LoVo (cell line): ENCODE results near the gene NTN1.
"Not testable (repeated sequence)": the region's sequence is repeated elsewhere in the genome, so short reads cannot be mapped to it uniquely, and the experiment has no call there.

ENCODE experiments used
- DNase-seq: peaks from one replicate; pipeline ENCODE4 v3.0.0-alpha.2; 2016; ENCODE audit warnings: low spot score

Gene NTN1

DNA sequence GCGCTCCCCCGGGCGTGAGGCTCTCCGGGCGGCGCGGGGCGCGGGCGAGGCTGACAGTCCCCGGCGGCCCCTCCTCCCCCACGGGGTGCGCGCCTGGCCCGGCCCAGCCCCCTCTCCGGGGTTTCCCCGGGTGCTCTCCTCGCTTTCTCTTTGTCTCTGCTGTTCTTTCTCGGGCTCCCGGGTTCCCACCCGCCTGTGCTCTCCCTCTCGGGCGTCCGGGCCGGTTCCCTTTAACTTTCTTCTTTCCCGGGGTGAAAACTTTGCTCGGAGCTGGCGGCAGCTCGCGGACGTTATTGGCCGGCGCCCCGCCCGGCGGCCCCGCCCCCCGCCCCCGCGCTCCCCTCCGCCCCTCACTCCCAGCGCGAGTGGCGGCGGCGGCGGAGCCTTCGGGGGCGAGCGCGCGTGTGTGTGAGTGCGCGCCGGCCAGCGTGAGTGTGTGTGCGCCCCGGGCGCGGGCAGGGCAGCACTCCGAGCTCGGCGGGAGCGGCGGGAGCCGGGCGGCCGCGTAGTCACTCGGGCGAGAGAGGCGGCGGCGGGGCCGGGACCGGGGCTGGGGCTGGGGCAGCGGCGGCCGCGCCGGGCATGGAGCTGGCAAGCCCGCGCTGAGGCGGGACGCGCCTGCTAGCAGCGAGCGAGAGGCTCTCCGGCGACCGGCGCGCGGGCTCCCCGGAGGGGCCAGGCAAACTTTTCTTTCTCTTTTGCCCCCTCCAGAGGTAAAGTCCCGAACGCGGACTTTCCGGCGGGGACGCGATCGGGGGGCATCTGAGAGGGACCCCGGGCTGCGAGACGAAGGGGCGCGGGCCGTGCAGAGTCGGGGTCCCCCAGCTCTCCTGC lies at the start of gene NTN1:
TSS of gene NTN1 (plus strand) at position 353 of the 834 bp plus-strand sequence. CDS start 864 bp downstream, outside the sequence.
- peak; percentile 44 for DNase-seq

GRCh38 chr17:8975091-8975725 lies 46.1 kb upstream of the NTN1 start:
- no peak for DNase-seq

DNA sequence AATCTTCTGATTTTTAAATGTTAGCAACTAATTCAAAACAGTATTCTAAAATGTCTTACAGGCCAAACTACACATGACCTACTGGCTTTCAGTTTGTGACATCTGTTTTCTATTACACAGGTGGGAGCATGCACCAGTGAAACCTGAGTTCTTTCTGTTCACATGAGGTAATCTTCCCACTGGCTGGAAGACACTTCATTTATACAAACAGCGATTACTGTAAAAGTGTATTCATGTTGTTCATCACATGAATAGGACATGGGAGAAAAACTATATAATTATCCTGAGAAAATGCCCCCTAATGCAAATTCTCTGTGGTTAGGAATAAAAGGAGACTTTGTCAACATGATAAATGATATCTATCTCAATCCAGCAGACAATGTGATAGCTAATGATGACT lies 44.7 kb upstream of the NTN1 start:
- DNase-seq, result no peak

- DNase-seq, result no peak
Observed at GRCh38 chr17:8979715-8980114, 41.6 kb upstream of the NTN1 start.

- no peak for DNase-seq
Observed at GRCh38 chr17:8981443-8981842, 39.9 kb upstream of the NTN1 start.

DNA sequence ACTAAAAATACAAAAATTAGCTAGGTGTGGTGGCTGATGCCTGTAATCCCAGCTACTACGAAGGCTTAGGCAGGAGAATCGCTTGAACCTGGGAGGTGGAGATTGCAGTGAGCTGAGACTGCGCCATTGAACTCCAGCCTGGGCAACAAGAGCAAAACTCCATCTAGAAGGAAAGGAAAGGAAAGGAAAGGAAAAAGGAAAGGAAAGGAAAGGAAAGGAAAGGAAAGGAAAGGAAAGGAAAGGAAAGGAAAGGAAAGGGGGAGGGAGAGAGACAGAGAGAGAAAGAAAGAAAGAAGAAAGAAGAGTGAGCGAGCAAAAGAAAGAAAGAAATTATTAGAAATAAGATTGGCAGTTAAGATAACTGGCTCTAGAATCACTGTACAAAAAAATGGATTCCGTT lies 37.1 kb upstream of the NTN1 start:
- not testable (repeated sequence) for DNase-seq

DNA sequence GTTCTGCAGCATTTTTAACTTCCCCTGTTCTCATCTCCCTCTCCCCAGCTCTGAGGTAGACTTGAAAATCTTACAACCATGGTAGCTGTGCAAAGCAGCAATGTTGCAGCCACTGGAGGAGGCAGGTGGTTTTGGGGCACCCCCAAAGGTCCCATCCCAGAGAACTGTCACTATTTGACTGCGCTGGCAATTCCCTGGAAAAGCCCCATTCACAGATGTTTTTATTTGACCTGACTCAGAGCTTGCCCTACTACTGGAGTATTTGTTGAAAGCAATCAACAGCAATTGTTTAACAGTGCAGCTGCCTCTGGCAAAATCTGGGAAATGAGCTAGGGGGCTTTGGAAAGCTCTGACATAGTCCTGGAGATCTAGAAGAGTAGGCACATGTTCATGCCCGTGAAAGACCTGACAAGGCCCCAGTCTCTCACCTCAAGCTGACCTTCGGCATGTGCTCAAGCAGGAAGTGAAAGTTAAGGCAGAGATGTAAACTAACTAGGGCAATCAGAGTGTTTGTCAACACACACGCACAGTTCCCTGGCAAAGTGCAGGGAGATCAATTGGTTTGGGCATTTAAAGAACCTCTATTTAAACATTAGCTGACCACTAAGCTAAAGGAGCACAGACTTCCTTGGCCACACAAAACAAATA lies 36.1 kb upstream of the NTN1 start:
- DNase-seq, result no peak

DNA sequence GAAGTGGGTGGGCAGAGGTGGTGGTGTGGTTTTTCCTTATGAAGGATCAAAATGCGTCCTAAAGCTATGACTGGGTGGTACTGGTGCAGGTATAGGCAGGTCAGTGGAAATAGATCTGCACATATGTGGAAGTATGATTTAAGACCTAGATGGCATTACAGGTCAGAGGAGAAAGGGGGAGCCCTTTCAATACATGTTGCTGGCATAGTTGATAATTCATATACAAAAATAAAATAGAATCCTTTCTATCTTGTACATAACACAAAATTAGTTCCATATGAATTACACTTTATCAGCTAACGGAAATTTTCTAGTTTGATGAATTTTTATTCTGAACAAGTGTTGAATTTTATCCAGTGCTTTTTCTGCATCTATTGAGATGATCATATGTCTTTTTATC lies 35.0 kb upstream of the NTN1 start:
- no peak for DNase-seq

DNA sequence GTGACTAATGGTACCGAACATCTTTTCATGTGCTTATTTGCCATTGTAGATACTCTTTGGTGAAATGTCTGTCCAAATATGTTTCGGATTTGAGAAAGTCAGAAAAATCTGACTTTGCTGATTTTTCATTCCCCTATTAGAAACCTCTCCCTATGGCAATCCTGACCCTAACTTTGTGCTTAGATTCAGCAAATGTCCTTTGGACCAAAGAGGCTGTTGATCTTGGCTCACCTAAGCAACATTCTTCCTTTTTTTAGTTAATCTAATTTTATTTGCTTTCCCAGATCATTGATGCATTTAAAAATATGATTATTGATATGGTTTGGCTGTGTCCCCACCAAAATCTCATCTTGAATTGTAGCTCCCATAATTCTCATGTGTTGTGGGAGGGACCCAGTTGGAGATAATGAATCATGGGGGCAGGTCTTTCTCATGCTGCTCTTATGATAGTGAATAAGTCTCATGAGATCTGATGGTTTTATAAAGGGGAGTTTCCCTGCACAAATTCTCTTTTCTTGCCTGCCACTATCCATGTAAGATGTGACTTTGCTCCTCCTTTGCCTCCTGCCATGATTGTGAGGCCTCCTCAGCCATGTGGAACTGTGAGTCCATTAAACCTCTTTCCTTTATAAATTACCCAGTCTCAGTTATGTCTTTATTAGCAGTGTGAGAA lies 32.9 kb upstream of the NTN1 start:
- not testable (repeated sequence) for DNase-seq

DNA sequence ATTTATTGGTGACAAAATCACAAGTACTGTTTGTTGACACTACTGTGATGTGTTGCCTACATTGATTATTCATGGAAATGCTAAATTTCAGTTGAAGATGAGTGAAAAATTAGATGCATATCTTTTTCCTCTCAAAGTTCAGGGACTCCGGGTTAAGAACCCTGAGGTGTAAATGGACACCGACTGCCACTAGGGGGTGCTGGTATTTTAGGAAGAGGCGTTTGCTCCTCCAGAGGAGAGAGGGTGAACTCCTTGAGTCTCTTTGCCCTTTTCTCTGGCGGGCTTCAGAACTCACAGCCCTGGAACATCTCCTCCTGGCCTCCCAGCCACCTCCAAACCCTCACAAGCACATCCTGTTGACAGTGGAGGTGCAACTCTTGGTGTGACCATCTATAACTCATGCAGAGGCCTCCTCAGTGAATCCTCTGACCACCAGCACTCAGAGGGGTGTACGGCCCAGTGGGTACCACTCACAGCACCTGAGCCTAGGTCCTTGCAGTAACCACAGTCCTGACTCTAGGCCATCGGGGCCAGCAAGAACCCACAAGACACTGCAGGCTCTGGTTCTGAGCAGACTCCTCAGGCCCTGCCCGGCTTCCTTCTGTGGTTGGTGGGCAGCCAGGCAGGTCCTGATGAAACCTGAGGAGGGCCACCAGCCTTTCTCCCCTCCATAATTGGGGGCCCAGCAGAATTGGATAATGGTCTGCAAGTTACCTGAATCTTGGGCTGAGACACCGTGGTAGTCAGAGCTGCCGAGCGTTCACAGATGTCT lies 29.6 kb upstream of the NTN1 start:
- peak; percentile 21 for DNase-seq

GRCh38 chr17:8994319-8994718 lies 27.0 kb upstream of the NTN1 start:
- peak; percentile 28 for DNase-seq

DNA sequence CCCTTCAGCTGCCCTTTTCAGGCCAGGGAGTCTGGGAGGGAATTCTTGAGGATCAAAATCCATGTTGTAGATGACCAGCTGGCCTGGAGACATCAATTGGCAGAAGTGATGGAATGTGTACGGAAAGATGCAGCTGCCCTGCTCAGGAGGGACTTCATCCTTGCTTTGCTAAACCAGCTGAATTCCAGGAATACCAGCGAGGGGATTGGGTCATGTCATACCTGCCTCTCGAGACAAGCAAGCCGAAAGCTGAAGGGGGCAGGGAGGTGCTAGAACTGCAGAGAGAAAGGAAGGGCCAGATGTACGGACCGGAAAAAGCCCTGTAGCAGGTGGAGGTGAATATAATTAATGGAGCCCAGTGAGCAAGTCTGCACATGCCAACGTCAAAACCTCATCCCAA lies 25.6 kb upstream of the NTN1 start:
- no peak for DNase-seq

DNA sequence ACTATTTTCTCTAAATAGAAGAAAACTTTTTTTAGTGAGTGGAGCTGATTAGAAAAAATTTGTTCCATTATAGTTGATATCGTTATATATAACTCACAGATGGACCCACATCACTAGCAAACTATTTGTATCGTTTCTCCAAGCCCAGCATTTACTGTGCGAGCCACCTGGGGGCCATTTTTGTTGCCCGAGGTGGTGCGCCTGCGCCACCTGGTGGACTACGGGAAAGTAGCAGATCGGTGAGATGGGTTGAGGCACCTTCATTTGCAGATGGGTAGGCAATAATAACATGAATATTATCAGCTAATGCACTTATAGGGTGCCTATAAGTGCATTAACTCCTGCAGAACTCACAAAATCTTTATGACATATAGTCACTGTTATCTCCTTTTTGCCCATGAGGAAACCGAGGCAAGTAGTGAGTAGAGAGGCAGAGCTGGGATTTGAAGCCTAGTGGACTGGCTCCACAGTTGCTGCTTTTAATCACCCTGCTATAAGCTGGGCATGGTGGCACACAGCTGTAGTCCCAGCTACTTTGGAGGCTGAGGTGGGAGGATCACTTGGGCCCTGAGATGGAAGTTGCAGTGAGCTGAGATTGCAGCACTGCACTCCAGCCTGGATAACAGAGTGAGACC lies 23.2 kb upstream of the NTN1 start:
- DNase-seq, result peak; percentile 70

GRCh38 chr17:9001559-9001958 lies 19.8 kb upstream of the NTN1 start:
- DNase-seq, result no peak

DNA sequence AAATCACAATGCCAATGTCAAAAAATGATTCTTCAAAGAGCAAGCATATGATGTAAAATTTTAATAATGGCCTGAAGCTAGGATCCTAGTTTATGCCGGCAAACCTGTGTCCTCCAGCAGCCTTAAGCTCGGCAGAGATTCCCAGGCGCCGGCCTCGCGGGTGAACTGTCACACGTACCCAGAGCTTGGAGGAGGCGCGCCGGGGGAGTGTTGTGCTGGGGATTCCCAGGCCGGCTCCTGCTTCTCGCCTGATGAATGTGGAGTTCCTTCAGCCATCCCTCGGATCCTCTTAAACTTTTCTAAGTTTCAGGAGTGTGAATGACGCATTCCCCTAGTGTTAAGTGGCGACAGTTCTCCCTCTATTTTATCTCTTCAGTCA lies 19.1 kb upstream of the NTN1 start:
- DNase-seq, result no peak

DNA sequence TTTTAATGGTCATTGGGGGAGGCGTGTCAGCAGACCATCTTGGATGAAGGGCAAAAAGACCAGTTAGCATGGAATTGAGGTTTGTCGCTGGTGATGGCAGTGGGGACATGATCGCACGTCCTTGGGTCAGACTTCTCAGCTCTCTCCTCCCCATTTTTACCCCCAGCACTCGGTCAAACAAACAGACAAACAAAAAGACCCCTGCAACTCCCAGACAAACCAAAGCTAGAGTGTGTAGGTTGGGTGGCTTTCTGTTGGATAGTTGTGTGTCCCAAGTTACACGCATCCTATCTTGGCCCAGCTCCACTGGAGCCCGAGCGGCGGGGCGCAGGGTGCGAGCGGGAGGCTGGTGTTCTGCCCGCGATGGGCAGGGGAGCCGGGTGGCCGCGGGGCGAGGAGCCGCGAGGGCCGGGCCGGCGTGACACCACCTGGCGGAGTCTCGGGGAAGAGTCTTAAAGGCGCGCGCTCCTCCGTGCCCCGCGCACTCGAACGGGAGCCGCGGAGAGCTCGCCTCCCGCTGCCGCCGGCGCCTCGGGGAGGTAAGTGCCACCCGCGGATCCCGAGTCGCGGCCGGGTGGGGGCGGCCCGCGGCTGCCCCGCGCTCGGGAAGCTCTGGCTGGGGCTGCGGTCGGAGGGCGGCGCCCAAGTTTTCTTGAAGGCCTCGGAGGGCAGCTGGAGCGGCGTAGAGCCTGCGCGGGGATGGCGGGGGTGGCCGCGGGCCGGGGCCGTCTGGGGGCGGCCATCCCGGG lies 18.5 kb upstream of the NTN1 start:
- DNase-seq, result no peak

- DNase-seq, result no peak
Observed at GRCh38 chr17:9003355-9004131, 17.8 kb upstream of the NTN1 start.

DNA sequence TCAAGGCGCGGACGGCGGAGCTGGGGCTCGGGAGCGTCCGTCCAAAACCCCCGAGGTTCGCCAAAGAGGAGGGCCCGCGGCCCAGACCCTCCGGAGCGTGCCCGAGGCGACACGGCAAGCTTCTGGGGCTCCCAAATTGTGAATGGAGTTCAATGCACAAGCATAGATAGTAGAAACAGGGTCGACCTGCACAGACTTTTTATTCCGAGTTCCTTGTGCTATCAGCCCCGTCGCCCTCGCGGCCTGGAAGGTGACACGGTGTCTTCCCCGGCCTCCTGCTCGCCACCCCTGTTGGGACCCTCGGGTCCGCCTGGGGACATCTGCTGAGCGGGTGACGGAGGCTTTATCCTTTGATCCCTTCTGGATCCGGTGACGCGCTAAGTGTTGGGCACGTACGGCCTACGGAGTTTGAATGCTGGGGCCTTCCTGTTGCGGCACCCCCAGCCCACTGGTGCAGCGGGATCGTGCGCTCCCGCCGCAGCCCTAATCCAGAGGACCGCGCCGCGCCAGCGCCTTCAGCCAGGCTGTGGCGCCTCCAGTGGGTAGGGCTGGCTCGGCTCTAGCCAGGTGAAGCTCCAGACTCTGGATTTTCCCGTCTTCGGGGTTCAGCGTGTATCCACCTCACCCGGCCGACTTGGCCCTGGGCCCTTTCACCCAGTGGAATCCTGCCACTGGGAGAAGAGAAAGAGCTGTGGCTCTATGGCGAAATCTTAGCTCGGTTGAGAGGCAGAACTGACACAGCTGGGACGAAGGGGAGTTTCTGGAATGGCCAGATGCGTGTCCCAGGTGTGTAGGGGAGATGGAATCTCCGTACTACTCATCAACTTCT lies 17.0 kb upstream of the NTN1 start:
- DNase-seq, result no peak

DNA sequence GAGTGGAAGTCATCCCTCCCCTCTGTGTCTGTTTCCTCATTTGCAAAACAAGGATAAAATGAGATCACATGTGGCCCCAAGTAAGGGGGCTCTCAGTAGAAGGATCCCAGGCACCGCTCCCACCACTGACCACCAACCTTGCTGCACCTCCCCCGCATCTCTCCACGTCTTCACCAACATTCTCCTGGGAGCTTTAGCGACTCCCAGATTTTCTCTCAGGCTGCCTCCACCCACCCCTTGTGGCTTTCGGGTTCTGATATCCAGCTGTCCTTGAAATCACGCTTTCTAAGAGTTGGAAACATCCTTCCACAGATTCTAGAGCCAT lies 16.4 kb upstream of the NTN1 start:
- no peak for DNase-seq
